GM18505 (cell line): ENCODE results near the gene HSP90AA1.

Source experiments
- ATAC-seq: cut with Tn5 transposase; IDR thresholded peaks from one replicate; pipeline ENCODE4 v1.9.1; 2021; ENCODE audit not compliant: unreplicated experiment
- POLR2A ChIP-seq: IDR thresholded peaks from 4 replicates; pipeline ENCODE4 v1.6.1; 2011; ENCODE audit warnings: borderline replicate concordance; ENCODE audit not compliant: insufficient read depth, insufficient read length; ENCODE audit errors: extremely low read depth

HSP90AA1 gene

GRCh38 chr14:102103062-102103695 lies 16.3 kb upstream of the HSP90AA1 start:
- no peak for TF ChIP-seq POLR2A
- peak; percentile 62 for ATAC-seq

GRCh38 chr14:102097441-102098135 lies 10.7 kb upstream of the HSP90AA1 start:
- no peak for ATAC-seq
- no peak for TF ChIP-seq POLR2A

GRCh38 chr14:102096569-102097188 lies 9.8 kb upstream of the HSP90AA1 start:
- TF ChIP-seq POLR2A = no peak
- ATAC-seq = no peak

GRCh38 chr14:102095871-102096568 lies 9.2 kb upstream of the HSP90AA1 start:
- no peak for TF ChIP-seq POLR2A
- ATAC-seq = no peak

- ATAC-seq = no peak
- no peak for TF ChIP-seq POLR2A
Observed at GRCh38 chr14:102095231-102095870, 8.5 kb upstream of the HSP90AA1 start.

GRCh38 chr14:102094101-102094500 lies 7.3 kb upstream of the HSP90AA1 start:
- no peak for ATAC-seq
- no peak for TF ChIP-seq POLR2A

- TF ChIP-seq POLR2A = no peak
- no peak for ATAC-seq
Observed at GRCh38 chr14:102092806-102093205, 6.0 kb upstream of the HSP90AA1 start.

GRCh38 chr14:102090713-102091112 lies 3.9 kb upstream of the HSP90AA1 start:
- TF ChIP-seq POLR2A = no peak
- no peak for ATAC-seq

GRCh38 chr14:102089621-102090343 lies 2.9 kb upstream of the HSP90AA1 start:
- no peak for TF ChIP-seq POLR2A

GRCh38 chr14:102088012-102088792 lies 1.4 kb upstream of the HSP90AA1 start:
- TF ChIP-seq POLR2A = peak; percentile 38
- ATAC-seq = no peak

More at GRCh38 chr14:102089621-102090343, 2.9 kb upstream of the HSP90AA1 start:
- no peak for ATAC-seq

- ATAC-seq = no peak
- no peak for TF ChIP-seq POLR2A
Observed at GRCh38 chr14:102087762-102088011, 843 bp upstream of the HSP90AA1 start.

- ATAC-seq = no peak
- TF ChIP-seq POLR2A = no peak
Observed at GRCh38 chr14:102086709-102086971, 204 bp downstream of the HSP90AA1 start.

- TF ChIP-seq POLR2A = no peak
- peak; percentile 32 for ATAC-seq
Observed at GRCh38 chr14:102085948-102086708, 716 bp downstream of the HSP90AA1 start.
